HepG2 (cell line): ENCODE data around the gene ZNF223. TPM values are rescaled to one million over a fixed set of nuclear protein-coding genes. Genes with fewer than 3 reads are reported as not detected.
A peak's percentile ranks its signal among the peaks of the same experiment; 100 is the strongest.

ENCODE experiments used
- ARHGAP35 ChIP-seq: sonication (generic); formaldehyde crosslinking; IDR thresholded peaks from 2 replicates; pipeline ENCODE4 v1.9.0; 2022; ENCODE audit warnings: mild to moderate bottlenecking, inconsistent platforms, moderate library complexity, missing genetic modification reagents, borderline replicate concordance
- ATF2 ChIP-seq: sonication (generic); formaldehyde crosslinking; IDR thresholded peaks from 2 replicates; pipeline ENCODE4 v1.4.0; 2020; ENCODE audit warnings: missing genetic modification reagents
- BCL6 ChIP-seq: IDR thresholded peaks from 2 replicates; pipeline ENCODE4 v1.6.1; 2016; ENCODE audit warnings: missing genetic modification reagents, missing compliant biosample characterization
- ELK4 ChIP-seq: sonication (generic); formaldehyde crosslinking; IDR thresholded peaks from 2 replicates; pipeline ENCODE4 v1.9.0; 2021; ENCODE audit warnings: missing genetic modification reagents, borderline replicate concordance
- FOXC1 ChIP-seq: sonication (generic); formaldehyde crosslinking; IDR thresholded peaks from 2 replicates; pipeline ENCODE4 v1.8.0; 2022; ENCODE audit warnings: mild to moderate bottlenecking, missing genetic modification reagents, borderline replicate concordance
- FOXM1 ChIP-seq: sonication (generic); formaldehyde crosslinking; IDR thresholded peaks from 2 replicates; pipeline ENCODE4 v1.5.0; 2020; ENCODE audit warnings: missing genetic modification reagents
- GLMP ChIP-seq: sonication (generic); formaldehyde crosslinking; IDR thresholded peaks from 2 replicates; pipeline ENCODE4 v1.9.0; 2021; ENCODE audit warnings: missing genetic modification reagents, mild to moderate bottlenecking, borderline replicate concordance
- IRF1 ChIP-seq: sonication (generic); formaldehyde crosslinking; IDR thresholded peaks from 2 replicates; pipeline ENCODE4 v1.4.0; 2020; ENCODE audit warnings: low read depth, mild to moderate bottlenecking, missing genetic modification reagents
- ISL2 ChIP-seq: sonication (generic); formaldehyde crosslinking; IDR thresholded peaks from 2 replicates; pipeline ENCODE4 v1.5.0; 2020; ENCODE audit warnings: missing genetic modification reagents
- JDP2 ChIP-seq: sonication (generic); formaldehyde crosslinking; IDR thresholded peaks from 2 replicates; pipeline ENCODE4 v1.8.1; 2022; ENCODE audit warnings: missing genetic modification reagents, borderline replicate concordance
- LCORL ChIP-seq, 2 experiments: fragments of 450-650 bp in 1 of 2; sonication (generic) in 1 of 2; formaldehyde crosslinking in 1 of 2; IDR thresholded peaks; 2 replicates each; pipeline versions ENCODE4 v1.5.0 to v1.6.1; 2017 to 2020; ENCODE audit warnings: antibody characterized with exemption in 1 of 2, missing genetic modification reagents in 1 of 2
- MTERF4 ChIP-seq: sonication (generic); formaldehyde crosslinking; IDR thresholded peaks from 2 replicates; pipeline ENCODE4 v1.8.0; 2023; ENCODE audit warnings: mild to moderate bottlenecking, missing genetic modification reagents
- SMC3 ChIP-seq: IDR thresholded peaks from 2 replicates; pipeline ENCODE4 v1.6.1; 2011; ENCODE audit warnings: low read length, improper control_type of control experiment
- TBL1XR1 ChIP-seq: fragments of 150-350 bp; IDR thresholded peaks from 2 replicates; pipeline ENCODE4 v1.6.1; 2014; ENCODE audit warnings: borderline replicate concordance, low read length; ENCODE audit not compliant: partially characterized antibody
- TOPORS ChIP-seq: sonication (generic); formaldehyde crosslinking; IDR thresholded peaks from 2 replicates; pipeline ENCODE4 v1.8.0; 2023; ENCODE audit warnings: mild to moderate bottlenecking, missing genetic modification reagents
- YEATS4 ChIP-seq: sonication (generic); formaldehyde crosslinking; IDR thresholded peaks from 2 replicates; pipeline ENCODE4 v1.4.0; 2020; ENCODE audit warnings: missing genetic modification reagents, borderline replicate concordance
- ZNF343 ChIP-seq: sonication (generic); formaldehyde crosslinking; IDR thresholded peaks from 2 replicates; pipeline ENCODE4 v1.4.0; 2020; ENCODE audit warnings: mild to moderate bottlenecking, missing genetic modification reagents
- ZNF350 ChIP-seq: sonication (generic); formaldehyde crosslinking; IDR thresholded peaks from 2 replicates; pipeline ENCODE4 v1.4.0; 2020; ENCODE audit warnings: mild to moderate bottlenecking, low read depth, missing genetic modification reagents, borderline replicate concordance
- ZNF501 ChIP-seq: sonication (generic); formaldehyde crosslinking; IDR thresholded peaks from 2 replicates; pipeline ENCODE4 v1.5.1; 2020; ENCODE audit warnings: mild to moderate bottlenecking, moderate library complexity, missing genetic modification reagents
- ZNF639 ChIP-seq: conservative IDR thresholded peaks from 2 replicates; pipeline ENCODE4 v1.6.1; 2018; ENCODE audit warnings: missing genetic modification reagents
- ZNF761 ChIP-seq: sonication (generic); formaldehyde crosslinking; conservative IDR thresholded peaks from 2 replicates; pipeline ENCODE4 v1.4.0; 2020; ENCODE audit warnings: mild to moderate bottlenecking, missing genetic modification reagents
- polyA plus RNA-seq, 8 experiments: library from polyadenylated mRNA; depleted of rRNA in 3 of 8; stranded (reverse) in 7 of 8; unstranded in 1 of 8; fragments of >200 nt; fragmentation: Illumina TruSeq in 4 of 8; extraction: Trizol in 4 of 8; gene quantifications; 2 replicates each; pipeline versions ENCODE4 v1.2.1 to v1.2.3, GENCODE V29; 2011 to 2016; ENCODE audit warnings: low read depth in 4 of 8, missing spikeins in 1 of 8, mixed read lengths in 1 of 8; ENCODE audit not compliant: insufficient read depth in 1 of 8
- total RNA-seq, 5 experiments: library from RNA; depleted of rRNA; stranded (reverse); fragments of >200 nt; fragmentation: Illumina TruSeq; extraction: Trizol; gene quantifications; 2 replicates each; pipeline ENCODE4 v1.2.3, GENCODE V29; 2016; ENCODE audit warnings: low read depth in 1 of 5

Gene ZNF223
- total and polyA plus RNA-seq, 2 of the 13 experiments (the other 11 are each of a cell fraction or from before 2014, with no cell fraction given) = 2.0 to 4.8 TPM

GRCh38 chr19:44002566-44003460, 49.0 kb upstream of the ZNF223 start, which contains the start of gene ZNF230 (continued):
- TF ChIP-seq MTERF4 (CRISPR knock-in tag) = peak; percentile 73; the same call in 1 of the 2 replicates
- TF ChIP-seq ISL2 = peak; percentile 35; the same call in 1 of the 2 replicates
- no peak for TF ChIP-seq FOXC1
- no peak for TF ChIP-seq ZNF639 (CRISPR knock-in tag)
- TF ChIP-seq SMC3 = peak; percentile 33; the same call in 1 of the 2 replicates
- TF ChIP-seq YEATS4 (CRISPR knock-in tag) = no peak; the same call in 1 of the 2 replicates
- TF ChIP-seq LCORL (IDR thresholded peaks at IDR 0.05) = no peak
- TF ChIP-seq LCORL (CRISPR knock-in tag; IDR thresholded peaks at IDR 0.05) = no peak
- 0 out of 2 replicates have a peak, but pooled peaks have one; percentile 35 for TF ChIP-seq ATF2 (CRISPR knock-in tag)
- TF ChIP-seq ZNF343 (CRISPR knock-in tag) = 0 out of 2 replicates have a peak, but pooled peaks have one; percentile 80
- no peak for TF ChIP-seq FOXM1 (CRISPR knock-in tag)
- TF ChIP-seq TBL1XR1 = no peak
- 0 out of 2 replicates have a peak, but pooled peaks have one; percentile 33 for TF ChIP-seq ELK4 (CRISPR knock-in tag)
- TF ChIP-seq JDP2 (CRISPR knock-in tag) = no peak
- TF ChIP-seq GLMP = no peak
- TF ChIP-seq ZNF761 (CRISPR knock-in tag) = no peak; the same call in 1 of the 2 replicates
- peak; percentile 74 for TF ChIP-seq ZNF350 (CRISPR knock-in tag)
- no peak for TF ChIP-seq BCL6 (CRISPR knock-in tag)
- no peak for TF ChIP-seq IRF1 (CRISPR knock-in tag)
- TF ChIP-seq ARHGAP35 = no peak
- no peak for TF ChIP-seq TOPORS
- peak; percentile 42; the same call in 1 of the 2 replicates for TF ChIP-seq ZNF501 (CRISPR knock-in tag)
